K562 (cell line): Measurements from ENCODE around the gene NCOA6. TPM values are rescaled to one million over a fixed set of nuclear protein-coding genes. Genes with fewer than 3 reads are reported as not detected.
A peak's percentile ranks its signal among the peaks of the same experiment; 100 is the strongest.

ENCODE experiments used
- ATAC-seq: fragments of 200-7000 bp; cut with Tn5 transposase; 3 replicates; pipeline ENCODE4 v1.9.1; 2020; ENCODE audit warnings: moderate library complexity
- BruUV-seq: library from RNA; stranded (reverse); fragments of 400-500 nt; replicated peaks from 2 replicates; lab custom pipeline; 2021; lab: Mats Ljungman, UMichigan
- CTCF ChIA-PET: fragments of 300-600 bp; formaldehyde crosslinking; extraction: SDS; loops from one replicate; lab custom pipeline; 2021; ENCODE audit warnings: low intra/inter-chr PET ratio; lab: Yijun Ruan, JAX
- POLR2A ChIA-PET: fragments of 300-600, 350-650 bp; sonication (Branson Sonifier 250); formaldehyde crosslinking; extraction: SDS; loops from one replicate; lab custom pipeline; 2021; ENCODE audit warnings: antibody characterized with exemption, inconsistent platforms; lab: Yijun Ruan, JAX
- DNase-seq, 4 experiments: peaks; one replicate each; pipeline versions ENCODE4 v3.0.0 to v3.0.0-alpha.2; 2011 to 2018; ENCODE audit warnings: low spot score in 3 of 4, mixed read lengths in 3 of 4; ENCODE audit errors: extremely low read depth in 1 of 4
- FAIRE-seq: peaks from 2 replicates; lab custom pipeline; 2011; peaks lifted over from hg19 to GRCh38; lab: Jason Lieb, UNC
- H2AFZ ChIP-seq: 2 replicates; pipeline ENCODE4 v1.6.0; 2011; ENCODE audit warnings: low read depth, low read length, control low read depth, inconsistent platforms
- H3K27ac ChIP-seq: fragments of 200-600 bp; 3 replicates; pipeline ENCODE4 v1.8.0; 2011; ENCODE audit warnings: low read depth, mild to moderate bottlenecking, control low read depth, inconsistent platforms, low read length, moderate library complexity, mixed read lengths; ENCODE audit errors: extremely low read depth
- H3K27me3 ChIP-seq, 2 experiments: fragments of 300-600 bp in 1 of 2; 2 replicates in 1 of 2; 3 replicates in 1 of 2; pipeline versions ENCODE4 v1.6.0 to v1.8.0; 2011; ENCODE audit warnings: inconsistent platforms in 2 of 2, low read length in 2 of 2, mild to moderate bottlenecking in 1 of 2, mixed read lengths in 1 of 2, moderate library complexity in 1 of 2; ENCODE audit not compliant: control insufficient read depth in 2 of 2, insufficient read depth in 2 of 2
- H3K36me3 ChIP-seq: fragments of 300-600 bp; 3 replicates; pipeline ENCODE4 v1.8.0; 2011; ENCODE audit warnings: mild to moderate bottlenecking, low read length, inconsistent platforms; ENCODE audit not compliant: control insufficient read depth, insufficient read depth
- H3K4me1 ChIP-seq, 2 experiments: fragments of 200-600 bp in 1 of 2; replicated peaks in 1 of 2; 2 replicates in 1 of 2; 3 replicates in 1 of 2; pipeline versions ENCODE4 v1.5.1 to v1.8.0; 2011; ENCODE audit warnings: inconsistent platforms in 2 of 2, low read length in 2 of 2, mild to moderate bottlenecking in 1 of 2, mixed read lengths in 1 of 2, moderate library complexity in 1 of 2; ENCODE audit not compliant: control insufficient read depth in 2 of 2, insufficient read depth in 2 of 2
- H3K4me2 ChIP-seq: 2 replicates; pipeline ENCODE4 v1.6.1; 2011; ENCODE audit warnings: low read length, control low read depth, inconsistent platforms, mixed read lengths; ENCODE audit not compliant: insufficient read depth
- H3K4me3 ChIP-seq: fragments of 200-600 bp; sonication (generic), shearing (Covaris generic); 2 replicates; pipeline ENCODE4 v1.5.1; 2016; ENCODE audit warnings: control low read depth, inconsistent platforms
- H3K79me2 ChIP-seq: fragments of 200-600 bp; 3 replicates; pipeline ENCODE4 v1.8.0; 2011; ENCODE audit warnings: low read length, inconsistent platforms; ENCODE audit not compliant: control insufficient read depth, insufficient read depth
- H3K9ac ChIP-seq, 2 experiments: 2 replicates each; pipeline versions ENCODE4 v1.6.0 to v1.6.1; 2011; ENCODE audit warnings: low read depth in 2 of 2, low read length in 2 of 2, control low read depth in 1 of 2, inconsistent platforms in 1 of 2, mild to moderate bottlenecking in 1 of 2, mixed read lengths in 1 of 2; ENCODE audit not compliant: insufficient read depth in 1 of 2
- H3K9me1 ChIP-seq: one replicate; pipeline ENCODE4 v1.6.0; 2011; ENCODE audit warnings: inconsistent platforms, mild to moderate bottlenecking, low read length, moderate library complexity; ENCODE audit not compliant: control insufficient read depth, insufficient read depth
- H3K9me3 ChIP-seq: replicated peaks from 2 replicates; pipeline ENCODE4 v1.5.1; 2011; ENCODE audit warnings: low read depth, low read length, inconsistent platforms; ENCODE audit not compliant: control insufficient read depth, insufficient read depth
- H4K20me1 ChIP-seq: replicated peaks from 2 replicates; pipeline ENCODE4 v1.6.1; 2011; ENCODE audit warnings: low read length, inconsistent platforms, mixed read lengths; ENCODE audit not compliant: control insufficient read depth, insufficient read depth
- CCNT2 ChIP-seq: IDR thresholded peaks from 2 replicates; pipeline ENCODE4 v1.6.1; 2011; ENCODE audit warnings: borderline replicate concordance, low read depth, mild to moderate bottlenecking, moderate library complexity, mixed read lengths, low read length; ENCODE audit not compliant: insufficient read length; ENCODE audit errors: extremely low read depth
- CREBBP ChIP-seq: IDR thresholded peaks from one replicate; pipeline ENCODE4 v1.6.1; 2012; ENCODE audit warnings: low read depth, mild to moderate bottlenecking, control low read depth, inconsistent platforms, low read length
- DACH1 ChIP-seq: fragments of 450-650 bp; IDR thresholded peaks from 2 replicates; pipeline ENCODE4 v1.6.1; 2018; ENCODE audit not compliant: partially characterized antibody
- E2F3 ChIP-seq: fragments of 250-450 bp; sonication (Bioruptor Pico); IDR thresholded peaks from 2 replicates; pipeline ENCODE4 v1.4.0; 2020; ENCODE audit warnings: mild to moderate bottlenecking
- NONO ChIP-seq, 2 experiments: fragments of 200-400 bp in 1 of 2; fragments of 450-650 bp in 1 of 2; formaldehyde crosslinking in 1 of 2; IDR thresholded peaks; 2 replicates each; pipeline ENCODE4 v1.6.1; 2017; ENCODE audit warnings: low read depth in 2 of 2, mild to moderate bottlenecking in 2 of 2, moderate library complexity in 2 of 2, low read length in 1 of 2
- POU5F1 ChIP-seq: fragments of 150-350 bp; IDR thresholded peaks from 2 replicates; pipeline ENCODE4 v1.6.1; 2014; ENCODE audit warnings: borderline replicate concordance, low read length, low read depth, mild to moderate bottlenecking; ENCODE audit not compliant: partially characterized antibody
- REST ChIP-seq, 2 experiments: fragments of 450-650 bp; formaldehyde crosslinking in 1 of 2; IDR thresholded peaks; 2 replicates each; pipeline versions ENCODE4 v1.4.0 to v1.6.1; 2014 to 2020; ENCODE audit warnings: mild to moderate bottlenecking in 2 of 2, borderline replicate concordance in 1 of 2, low read depth in 1 of 2
- SLC30A9 ChIP-seq: fragments of 250-450 bp; sonication (Bioruptor Pico); IDR thresholded peaks from 2 replicates; pipeline ENCODE4 v1.8.0; 2022; ENCODE audit warnings: mild to moderate bottlenecking, moderate library complexity
- TBL1XR1 ChIP-seq, 2 experiments: IDR thresholded peaks; 2 replicates each; pipeline ENCODE4 v1.6.1; 2012; ENCODE audit warnings: improper control_type of control experiment in 2 of 2, low read length in 2 of 2, mild to moderate bottlenecking in 1 of 2
- USF2 ChIP-seq: sonication (generic); formaldehyde crosslinking; IDR thresholded peaks from 2 replicates; pipeline ENCODE4 v1.5.0; 2020; ENCODE audit warnings: missing genetic modification reagents
- WGBS: fragments of 100-300 bp; shearing (Covaris generic); methylation state at CpG from one replicate; pipeline ENCODE4 v1.1.6; 2016; ENCODE audit warnings: low coverage, mixed read lengths; ENCODE audit not compliant: insufficient coverage; ENCODE audit errors: missing lambda C conversion rate; 5-methylcytosine and 5-hydroxymethylcytosine counted together
- in situ Hi-C: fragments of 300-500 bp; cut with MboI; formaldehyde crosslinking; loops from 4 replicates; pipeline ENCODE4 v1.15.0; 2018; ENCODE audit warnings: inconsistent platforms, mixed read lengths
- intact Hi-C: fragments of 100-400 bp; cut with micrococcal nuclease; formaldehyde crosslinking; loops from 2 replicates; pipeline ENCODE4 v1.14.2; 2022
- polyA plus RNA-seq, 8 experiments: library from polyadenylated mRNA; depleted of rRNA in 4 of 8; stranded (reverse) in 5 of 8; unstranded in 3 of 8; fragments of >200 nt; fragmentation: Nextera tagmentation in 2 of 8; fragmentation: Illumina TruSeq in 1 of 8; extraction: Ambion mirVana in 2 of 8; extraction: Trizol in 1 of 8; gene quantifications; 2 replicates each; pipeline versions ENCODE4 v1.2.1 to v1.2.3, GENCODE V29; 2011 to 2014; ENCODE audit warnings: inconsistent platforms in 1 of 8, missing spikeins in 1 of 8
- total RNA-seq, 7 experiments: library from RNA; depleted of rRNA in 6 of 7; stranded (reverse); fragments of >200 nt in 6 of 7; fragmentation: Illumina TruSeq in 2 of 7; extraction: Trizol in 2 of 7; gene quantifications; 2 replicates each; pipeline versions ENCODE4 v1.2.1 to v1.2.3, GENCODE V29; 2011 to 2021; ENCODE audit warnings: low replicate concordance in 1 of 7

NCOA6 gene
- total and polyA plus RNA-seq, 9 of the 15 experiments (the other 6 are each of a cell fraction or from before 2014, with no cell fraction given), result 6.1 to 25.0 (median 9.5) TPM

- POLR2A ChIA-PET, result interaction anchor here (2.0 kb wide), 1 partner anchor 167 kb away, joined by 7 read pairs; no protein-coding TSS in a partner anchor
- TF ChIP-seq TBL1XR1 (IDR thresholded peaks at IDR 0.05; ENCODE audit: low read length in 2 of 2), result no peak
- TF ChIP-seq DACH1, result peak; percentile 80
- no peak for TF ChIP-seq CREBBP
- TF ChIP-seq NONO (IDR thresholded peaks at IDR 0.05; ENCODE audit: low read depth in 2 of 2, low read length in 1 of 2), result no peak
- no peak for TF ChIP-seq E2F3 (CRISPR knock-in tag)
- TF ChIP-seq CCNT2, result no peak
- no peak for TF ChIP-seq SLC30A9 (CRISPR knock-in tag)
- TF ChIP-seq REST (IDR thresholded peaks at IDR 0.05; ENCODE audit: borderline replicate concordance), result peak; percentile 47; the same call in 1 of the 2 replicates
- TF ChIP-seq REST (CRISPR knock-in tag; IDR thresholded peaks at IDR 0.05; ENCODE audit: low read depth), result no peak
- TF ChIP-seq POU5F1, result no peak
- TF ChIP-seq USF2 (CRISPR knock-in tag), result no peak
These were observed 119.8 kb downstream of the NCOA6 start for GRCh38 chr20:34705397-34706301.

More at GRCh38 chr20:34705397-34706301, 119.8 kb downstream of the NCOA6 start:
- Histone ChIP-seq H3K27me3 (no peaks in the 10 kb centered on the region), H3K9ac (peak overlapping the region in 1 of 2 experiments; percentile 87; a peak in 1 of 4 replicates), H3K4me2 (peak overlapping the region; percentile 90), H3K9me3 (no peaks in the 10 kb centered on the region), H3K9me1 (no peaks in the 10 kb centered on the region), H3K36me3 (no peaks in the 10 kb centered on the region), H3K4me1 (peaks cover 16 to 38% of the 10 kb centered on the region in 2 experiments), H3K4me3 (no peak overlapping the region), H2AFZ (peak overlapping the region; percentile 87), H4K20me1 (no peaks in the 10 kb centered on the region), H3K79me2 (no peaks in the 10 kb centered on the region), H3K27ac (no peak overlapping the region)
- DNase-seq, result peak; percentile 29 to 66 (median 52)
- ATAC-seq, result peak; percentile 4; the same call in 1 of the 3 replicates
- peak; percentile 58 for FAIRE-seq
- CTCF ChIA-PET, result interaction anchor here (0.9 kb wide), 1 partner anchor 168 kb away, joined by 4 read pairs; no protein-coding TSS in a partner anchor
- in situ Hi-C loops, result loop anchor here (10.0 kb wide), 2 partner anchors 171 to 391 kb away; no protein-coding TSS in a partner anchor
- intact Hi-C loops, result loop anchor here (5.0 kb wide), 1 partner anchor 513 kb away; no protein-coding TSS in a partner anchor
- BruUV-seq, result no TSS peak
- 41% methylated on average over 6 of the region's 6 CpGs for WGBS
